SK-N-MC (cell line): ENCODE data around the gene DNLZ.

Experiments
- DNase-seq: peaks from one replicate; pipeline ENCODE4 v3.0.0-alpha.2; 2011; ENCODE audit warnings: low read depth, low spot score
- H3K27ac ChIP-seq: fragments of 200-600 bp; sonication (generic); 2 replicates; pipeline ENCODE4 v1.5.1; 2016; ENCODE audit warnings: mixed run types
- H3K36me3 ChIP-seq: fragments of 200-600 bp; sonication (generic); 2 replicates; pipeline ENCODE4 v1.6.1; 2017; ENCODE audit warnings: antibody characterized with exemption, low read length, mixed read lengths; ENCODE audit not compliant: insufficient read depth
- H3K4me3 ChIP-seq: fragments of 200-600 bp; sonication (generic); 2 replicates; pipeline ENCODE4 v1.5.1; 2016
- H3K9ac ChIP-seq: fragments of 200-600 bp; sonication (generic); 2 replicates; pipeline ENCODE4 v1.8.0; 2017; ENCODE audit warnings: mixed run types, mixed read lengths; ENCODE audit not compliant: insufficient read length
- H3K9me3 ChIP-seq: fragments of 200-600 bp; sonication (generic); 2 replicates; pipeline ENCODE4 v1.6.1; 2017; ENCODE audit warnings: low read depth, mild to moderate bottlenecking, antibody characterized with exemption, low read length, moderate library complexity, mixed read lengths
- EZH2 ChIP-seq: fragments of 200-600 bp; sonication (generic); IDR thresholded peaks from one replicate; pipeline ENCODE4 v1.6.1; 2017; ENCODE audit warnings: antibody characterized with exemption
- FOXP2 ChIP-seq: optimal IDR thresholded peaks from 2 replicates; pipeline ENCODE3; 2011; ENCODE audit warnings: mild to moderate bottlenecking, moderate library complexity; ENCODE audit not compliant: insufficient read depth; ENCODE audit errors: extremely low read length, control extremely low read depth
- POLR2AphosphoS5 ChIP-seq: IDR thresholded peaks from 2 replicates; pipeline ENCODE4 v1.6.1; 2012; ENCODE audit warnings: mild to moderate bottlenecking, low read depth, low read length, borderline replicate concordance

DNLZ gene

GRCh38 chr9:136312436-136312835 lies 51.1 kb downstream of the DNLZ start:
- Histone ChIP-seq H3K9ac (no peak overlapping the region), H3K9me3 (no peaks in the 10 kb centered on the region), H3K4me3 (no peak overlapping the region), H3K27ac (no peak overlapping the region), H3K36me3 (no peaks in the 10 kb centered on the region)
- no peak for TF ChIP-seq POLR2AphosphoS5
- TF ChIP-seq FOXP2: no peak
- TF ChIP-seq EZH2: no peak
- no peak for DNase-seq

- no peak for DNase-seq
- H3K9me3 ChIP-seq: no peaks in the 10 kb centered on the region
- H3K27ac ChIP-seq: no peak overlapping the region
- no peak overlapping the region for H3K9ac ChIP-seq
- H3K4me3 ChIP-seq: peak overlapping the region; percentile 30
- TF ChIP-seq POLR2AphosphoS5 (no peak), FOXP2 (no peak), EZH2 (no peak)
- no peaks in the 10 kb centered on the region for H3K36me3 ChIP-seq
Observed at GRCh38 chr9:136312009-136312375, 51.6 kb downstream of the DNLZ start.

- Histone ChIP-seq H3K9ac (peak overlapping the region; percentile 0), H3K4me3 (peak overlapping the region; percentile 30), H3K36me3 (no peaks in the 10 kb centered on the region), H3K27ac (no peak overlapping the region), H3K9me3 (no peaks in the 10 kb centered on the region)
- TF ChIP-seq POLR2AphosphoS5 (no peak), EZH2 (no peak), FOXP2 (no peak)
- DNase-seq: no peak
Observed at GRCh38 chr9:136311051-136312008, 52.2 kb downstream of the DNLZ start.

- no peak for DNase-seq
- Histone ChIP-seq H3K9me3 (no peaks in the 10 kb centered on the region), H3K36me3 (no peaks in the 10 kb centered on the region), H3K9ac (no peak overlapping the region), H3K27ac (no peak overlapping the region), H3K4me3 (no peak overlapping the region)
- TF ChIP-seq EZH2 (no peak), FOXP2 (no peak), POLR2AphosphoS5 (no peak)
Observed at GRCh38 chr9:136310273-136311030, 53.1 kb downstream of the DNLZ start.

- Histone ChIP-seq H3K36me3 (no peaks in the 10 kb centered on the region), H3K9me3 (no peaks in the 10 kb centered on the region), H3K9ac (no peak overlapping the region), H3K4me3 (no peak overlapping the region), H3K27ac (no peak overlapping the region)
- DNase-seq: no peak
- TF ChIP-seq FOXP2 (no peak), EZH2 (no peak), POLR2AphosphoS5 (no peak)
Observed at GRCh38 chr9:136309806-136310220, 53.7 kb downstream of the DNLZ start.
